Muscle layer of colon (tissue), 2 donors: Measurements from ENCODE around the gene GTF3C5.
"Not testable (repeated sequence)": the region's sequence is repeated elsewhere in the genome, so short reads cannot be mapped to it uniquely, and the experiment has no call there.

Source experiments
- H3K27ac ChIP-seq: one replicate; pipeline ENCODE4 v1.7.0; 2013; ENCODE audit warnings: low read depth, mild to moderate bottlenecking, low read length, moderate library complexity
- H3K27me3 ChIP-seq, 2 donors: one replicate each; pipeline ENCODE4 v1.7.0; 2013; ENCODE audit warnings: low read length in 2 of 2, mild to moderate bottlenecking in 2 of 2; ENCODE audit not compliant: insufficient read depth in 2 of 2, control insufficient read depth in 1 of 2
- H3K36me3 ChIP-seq: one replicate; pipeline ENCODE4 v1.7.0; 2013; ENCODE audit warnings: mild to moderate bottlenecking, low read length; ENCODE audit not compliant: insufficient read depth
- H3K4me1 ChIP-seq: one replicate; pipeline ENCODE4 v1.7.0; 2013; ENCODE audit warnings: mild to moderate bottlenecking, low read length; ENCODE audit not compliant: insufficient read depth
- H3K4me3 ChIP-seq, 2 donors: one replicate each; pipeline ENCODE4 v1.7.0; 2013; ENCODE audit warnings: low read length in 2 of 2, low read depth in 1 of 2, mild to moderate bottlenecking in 1 of 2, moderate library complexity in 1 of 2
- H3K9ac ChIP-seq: one replicate; pipeline ENCODE4 v1.7.0; 2013; ENCODE audit warnings: low read length
- H3K9me3 ChIP-seq: one replicate; pipeline ENCODE4 v1.7.0; 2013; ENCODE audit warnings: mild to moderate bottlenecking, low read length
- donor health status: abdominal sarcoma.
- donor health status: Adenocarcinoma of cecum.

Gene GTF3C5

GRCh38 chr9:133058071-133058470 lies 27.3 kb downstream of the GTF3C5 start:
- no peak overlapping the region for H3K27ac ChIP-seq
- H3K36me3 ChIP-seq: peaks cover 36% of the 10 kb centered on the region
- H3K9me3 ChIP-seq: no peaks in the 10 kb centered on the region
- H3K9ac ChIP-seq: no peak overlapping the region
- no peak overlapping the region for H3K4me3 ChIP-seq
- no peaks in the 10 kb centered on the region for H3K4me1 ChIP-seq
- no peaks in the 10 kb centered on the region for H3K27me3 ChIP-seq

DNA sequence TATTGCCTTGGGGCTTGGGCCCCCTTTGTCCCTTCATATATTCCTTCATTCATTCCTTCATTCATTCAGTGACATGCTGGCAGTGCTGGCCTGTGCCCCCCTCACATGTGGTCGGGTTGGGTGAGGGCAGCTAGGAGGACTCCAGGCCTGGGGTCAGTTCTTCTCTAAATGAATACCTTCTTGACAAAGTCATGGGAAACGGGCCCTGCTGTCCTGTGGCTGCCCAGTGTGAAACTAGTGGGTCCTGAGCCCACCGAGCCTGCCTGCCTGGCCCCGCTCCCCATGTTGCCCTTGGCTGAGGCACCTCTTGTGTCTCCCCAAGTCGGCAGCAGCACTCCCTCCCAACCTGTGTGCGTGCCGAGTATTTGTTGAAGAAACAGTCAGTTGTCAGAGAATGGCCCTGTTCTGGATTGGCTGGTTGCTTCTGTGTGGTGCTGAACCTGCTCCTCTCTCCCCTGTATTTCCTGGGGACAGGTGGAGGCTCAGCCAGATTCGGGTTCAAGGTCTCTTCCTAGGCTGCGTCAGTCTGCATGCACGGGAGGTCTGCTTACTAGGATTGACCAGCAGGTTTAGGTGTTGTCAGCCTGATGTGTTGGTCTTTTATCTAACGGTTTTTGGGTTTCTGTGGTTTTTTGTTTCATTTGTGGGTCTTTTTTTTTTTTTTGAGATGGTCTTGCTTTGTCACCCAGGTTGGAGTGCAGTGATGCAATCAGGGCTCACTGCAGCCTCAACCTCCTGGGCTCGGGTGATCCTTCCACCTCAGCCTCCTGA lies 27.9 kb downstream of the GTF3C5 start:
- no peaks in the 10 kb centered on the region for H3K27me3 ChIP-seq
- H3K9me3 ChIP-seq: no peaks in the 10 kb centered on the region
- no peak overlapping the region for H3K4me3 ChIP-seq
- H3K36me3 ChIP-seq: peaks cover 30% of the 10 kb centered on the region
- H3K27ac ChIP-seq: no peak overlapping the region
- no peak overlapping the region for H3K9ac ChIP-seq
- H3K4me1 ChIP-seq: no peaks in the 10 kb centered on the region

- no peak overlapping the region for H3K4me3 ChIP-seq
- H3K9me3 ChIP-seq: no peaks in the 10 kb centered on the region
- no peak overlapping the region for H3K9ac ChIP-seq
- H3K27me3 ChIP-seq: no peaks in the 10 kb centered on the region
- no peak overlapping the region for H3K27ac ChIP-seq
- no peaks in the 10 kb centered on the region for H3K4me1 ChIP-seq
- H3K36me3 ChIP-seq: peaks cover 21% of the 10 kb centered on the region
These were observed 28.8 kb downstream of the GTF3C5 start for GRCh38 chr9:133059623-133060022.

GRCh38 chr9:133060417-133060841 lies 29.6 kb downstream of the GTF3C5 start:
- Histone ChIP-seq H3K36me3 (peaks cover 15% of the 10 kb centered on the region), H3K9me3 (no peaks in the 10 kb centered on the region), H3K4me1 (no peaks in the 10 kb centered on the region), H3K27ac (no peak overlapping the region), H3K9ac (no peak overlapping the region), H3K4me3 (no peak overlapping the region), H3K27me3 (no peaks in the 10 kb centered on the region)

GRCh38 chr9:133061019-133061763 lies 30.4 kb downstream of the GTF3C5 start:
- H3K27ac ChIP-seq, H3K36me3 ChIP-seq, H3K27me3 ChIP-seq, H3K4me1 ChIP-seq, H3K9me3 ChIP-seq, H3K9ac ChIP-seq, H3K4me3 ChIP-seq: not testable (repeated sequence)

DNA sequence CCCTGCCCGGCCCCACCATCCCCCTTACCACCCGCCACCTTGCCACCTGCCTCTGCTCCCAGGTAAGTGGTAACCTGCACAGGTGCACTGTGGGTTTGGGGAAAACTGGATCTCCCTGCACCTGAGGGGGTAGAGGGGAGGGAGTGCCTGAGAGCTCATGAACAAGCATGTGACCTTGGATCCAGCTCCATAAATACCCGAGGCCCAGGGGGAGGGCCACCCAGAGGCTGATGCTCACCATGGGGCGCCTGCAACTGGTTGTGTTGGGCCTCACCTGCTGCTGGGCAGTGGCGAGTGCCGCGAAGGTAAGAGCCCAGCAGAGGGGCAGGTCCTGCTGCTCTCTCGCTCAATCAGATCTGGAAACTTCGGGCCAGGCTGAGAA lies 31.0 kb downstream of the GTF3C5 start, which contains the start of gene CEL:
Gene CEL, plus strand, starts transcription at position 218 of the 382 bp plus-strand sequence. Its CDS starts 22 bp downstream, at position 240.
- not testable (repeated sequence) for H3K36me3 ChIP-seq, H3K9ac ChIP-seq, H3K4me1 ChIP-seq, H3K27me3 ChIP-seq, H3K9me3 ChIP-seq, H3K4me3 ChIP-seq, H3K27ac ChIP-seq

- not testable (repeated sequence) for H3K27ac ChIP-seq, H3K9me3 ChIP-seq, H3K27me3 ChIP-seq, H3K36me3 ChIP-seq, H3K4me3 ChIP-seq, H3K4me1 ChIP-seq, H3K9ac ChIP-seq
These were observed 31.8 kb downstream of the GTF3C5 start for GRCh38 chr9:133062569-133062968.

DNA sequence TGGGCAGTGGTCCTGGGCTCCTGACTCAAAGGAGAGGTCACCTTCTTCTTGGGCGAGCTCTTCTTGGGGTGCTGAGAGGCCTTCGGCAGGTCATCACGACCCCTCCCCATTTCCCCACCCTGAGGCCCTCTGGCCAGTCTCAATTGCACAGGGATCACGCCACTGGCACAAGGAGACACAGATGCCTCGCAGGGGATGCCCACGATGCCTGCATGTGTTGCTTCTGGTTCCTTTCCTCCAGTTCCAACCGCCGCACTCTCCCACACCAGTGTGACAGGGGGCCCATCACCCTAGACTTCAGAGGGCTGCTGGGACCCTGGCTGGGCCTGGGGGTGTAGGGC lies 32.3 kb downstream of the GTF3C5 start:
- no peak overlapping the region for H3K27ac ChIP-seq
- H3K36me3 ChIP-seq: peaks cover 4% of the 10 kb centered on the region
- H3K4me3 ChIP-seq: no peak overlapping the region
- H3K9ac ChIP-seq: no peak overlapping the region
- no peaks in the 10 kb centered on the region for H3K27me3 ChIP-seq
- H3K4me1 ChIP-seq: no peaks in the 10 kb centered on the region
- no peaks in the 10 kb centered on the region for H3K9me3 ChIP-seq

- H3K9ac ChIP-seq: no peak overlapping the region
- no peaks in the 10 kb centered on the region for H3K9me3 ChIP-seq
- no peak overlapping the region for H3K4me3 ChIP-seq
- H3K4me1 ChIP-seq: no peaks in the 10 kb centered on the region
- no peak overlapping the region for H3K27ac ChIP-seq
- no peaks in the 10 kb centered on the region for H3K36me3 ChIP-seq
- H3K27me3 ChIP-seq: no peaks in the 10 kb centered on the region
These were observed 32.9 kb downstream of the GTF3C5 start for GRCh38 chr9:133063500-133064231.

DNA sequence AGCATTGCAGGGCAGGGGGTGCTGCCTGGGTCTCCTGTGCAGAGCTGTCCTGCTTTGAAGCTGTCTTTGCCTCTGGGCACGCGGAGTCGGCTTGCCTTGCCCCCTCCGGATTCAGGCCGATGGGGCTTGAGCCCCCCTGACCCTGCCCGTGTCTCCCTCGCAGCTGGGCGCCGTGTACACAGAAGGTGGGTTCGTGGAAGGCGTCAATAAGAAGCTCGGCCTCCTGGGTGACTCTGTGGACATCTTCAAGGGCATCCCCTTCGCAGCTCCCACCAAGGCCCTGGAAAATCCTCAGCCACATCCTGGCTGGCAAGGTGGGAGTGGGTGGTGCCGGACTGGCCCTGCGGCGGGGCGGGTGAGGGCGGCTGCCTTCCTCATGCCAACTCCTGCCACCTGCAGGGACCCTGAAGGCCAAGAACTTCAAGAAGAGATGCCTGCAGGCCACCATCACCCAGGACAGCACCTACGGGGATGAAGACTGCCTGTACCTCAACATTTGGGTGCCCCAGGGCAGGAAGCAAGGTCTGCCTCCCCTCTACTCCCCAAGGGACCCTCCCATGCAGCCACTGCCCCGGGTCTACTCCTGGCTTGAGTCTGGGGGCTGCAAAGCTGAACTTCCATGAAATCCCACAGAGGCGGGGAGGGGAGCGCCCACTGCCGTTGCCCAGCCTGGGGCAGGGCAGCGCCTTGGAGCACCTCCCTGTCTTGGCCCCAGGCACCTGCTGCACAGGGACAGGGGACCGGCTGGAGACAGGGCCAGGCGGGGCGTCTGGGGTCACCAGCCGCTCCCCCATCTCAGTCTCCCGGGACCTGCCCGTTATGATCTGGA lies 33.7 kb downstream of the GTF3C5 start:
- Histone ChIP-seq H3K36me3 (no peaks in the 10 kb centered on the region), H3K9ac (no peak overlapping the region), H3K27ac (no peak overlapping the region), H3K4me3 (no peak overlapping the region), H3K4me1 (no peaks in the 10 kb centered on the region), H3K9me3 (no peaks in the 10 kb centered on the region), H3K27me3 (no peaks in the 10 kb centered on the region)

DNA sequence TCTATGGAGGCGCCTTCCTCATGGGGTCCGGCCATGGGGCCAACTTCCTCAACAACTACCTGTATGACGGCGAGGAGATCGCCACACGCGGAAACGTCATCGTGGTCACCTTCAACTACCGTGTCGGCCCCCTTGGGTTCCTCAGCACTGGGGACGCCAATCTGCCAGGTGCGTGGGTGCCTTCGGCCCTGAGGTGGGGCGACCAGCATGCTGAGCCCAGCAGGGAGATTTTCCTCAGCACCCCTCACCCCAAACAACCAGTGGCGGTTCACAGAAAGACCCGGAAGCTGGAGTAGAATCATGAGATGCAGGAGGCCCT lies 34.2 kb downstream of the GTF3C5 start:
- no peak overlapping the region for H3K27ac ChIP-seq

More for the DNA sequence above, 34.2 kb downstream of the GTF3C5 start:
- Histone ChIP-seq H3K4me3 (no peak overlapping the region), H3K27me3 (no peaks in the 10 kb centered on the region), H3K4me1 (no peaks in the 10 kb centered on the region), H3K9me3 (no peaks in the 10 kb centered on the region), H3K9ac (no peak overlapping the region), H3K36me3 (no peaks in the 10 kb centered on the region)
